K562 (cell line): Measurements from ENCODE around the gene ITPA.

ENCODE experiments used
- EGR1 ChIP-seq: fragments of 450-650 bp; conservative IDR thresholded peaks from 2 replicates; pipeline ENCODE4 v1.6.1; 2017; ENCODE audit warnings: mild to moderate bottlenecking
- ETV6 ChIP-seq, 3 experiments: fragments of 150-350 bp in 1 of 3; sonication (generic) in 1 of 3; formaldehyde crosslinking in 1 of 3; IDR thresholded peaks; 2 replicates each; pipeline versions ENCODE4 v1.6.1 to v1.8.0; 2014 to 2022; ENCODE audit warnings: borderline replicate concordance in 2 of 3, low read depth in 2 of 3, antibody characterized with exemption in 1 of 3, low read length in 1 of 3, mild to moderate bottlenecking in 1 of 3, missing genetic modification reagents in 1 of 3
- HDAC6 ChIP-seq: IDR thresholded peaks from 2 replicates; pipeline ENCODE4 v1.6.1; 2012; ENCODE audit warnings: low read depth, mild to moderate bottlenecking, control low read depth, inconsistent platforms, low read length, moderate library complexity
- MEIS2 ChIP-seq: fragments of 450-650 bp; IDR thresholded peaks from 2 replicates; pipeline ENCODE4 v1.6.1; 2014; ENCODE audit warnings: mild to moderate bottlenecking; ENCODE audit not compliant: partially characterized antibody
- MYC ChIP-seq, 2 experiments: fragments of 250-450 bp in 1 of 2; sonication (Bioruptor Pico) in 1 of 2; IDR thresholded peaks; 2 replicates each; pipeline versions ENCODE4 v1.5.1 to v1.6.1; 2012 to 2021; ENCODE audit warnings: low read depth in 2 of 2, borderline replicate concordance in 1 of 2, improper control_type of control experiment in 1 of 2, low read length in 1 of 2, mild to moderate bottlenecking in 1 of 2, moderate library complexity in 1 of 2
- NFATC3 ChIP-seq: fragments of 450-650 bp; IDR thresholded peaks from 2 replicates; pipeline ENCODE4 v1.6.1; 2017; ENCODE audit warnings: mild to moderate bottlenecking
- NR4A1 ChIP-seq, 2 experiments: fragments of 250-450 bp in 1 of 2; fragments of 450-650 bp in 1 of 2; sonication (Bioruptor Pico) in 1 of 2; IDR thresholded peaks; 2 replicates each; pipeline versions ENCODE4 v1.4.0 to v1.6.1; 2016 to 2020; ENCODE audit warnings: mild to moderate bottlenecking in 2 of 2, missing compliant biosample characterization in 1 of 2, missing genetic modification characterization in 1 of 2, moderate library complexity in 1 of 2
- POLR2AphosphoS5 ChIP-seq: IDR thresholded peaks from 2 replicates; pipeline ENCODE4 v1.6.1; 2011; ENCODE audit warnings: mild to moderate bottlenecking, low read depth, low read length, moderate library complexity; ENCODE audit not compliant: control insufficient read depth, insufficient read depth
- SIN3A ChIP-seq, 2 experiments: fragments of 150-350 bp in 1 of 2; IDR thresholded peaks; 2 replicates each; pipeline ENCODE4 v1.6.1; 2011 to 2016; ENCODE audit warnings: borderline replicate concordance in 2 of 2, low read depth in 2 of 2, low read length in 2 of 2, mild to moderate bottlenecking in 2 of 2, moderate library complexity in 2 of 2; ENCODE audit not compliant: control insufficient read depth in 1 of 2
- YY1 ChIP-seq, 3 experiments: IDR thresholded peaks; 2 replicates each; pipeline ENCODE4 v1.6.1; 2011; ENCODE audit warnings: low read length in 2 of 3, mild to moderate bottlenecking in 2 of 3, moderate library complexity in 2 of 3, borderline replicate concordance in 1 of 3, control low read depth in 1 of 3, low read depth in 1 of 3; ENCODE audit not compliant: insufficient read depth in 3 of 3, insufficient replicate concordance in 2 of 3, control insufficient read depth in 1 of 3, insufficient read length in 1 of 3; ENCODE audit errors: extremely low read depth in 1 of 3
- TF ChIP-seq, protein P1 (sequence below), 3 experiments: IDR thresholded peaks in 2 of 3; conservative IDR thresholded peaks in 1 of 3; 2 replicates each; pipeline ENCODE4 v1.5.1; 2011 to 2012; ENCODE audit warnings: low read length in 3 of 3, mild to moderate bottlenecking in 3 of 3, control low read depth in 2 of 3, improper control_type of control experiment in 1 of 3, inconsistent platforms in 1 of 3, low read depth in 1 of 3, mixed read lengths in 1 of 3, moderate library complexity in 1 of 3; ENCODE audit not compliant: insufficient read depth in 2 of 3
- TF ChIP-seq, protein P2 (sequence below): sonication (generic); formaldehyde crosslinking; IDR thresholded peaks from 2 replicates; pipeline ENCODE4 v1.9.0; 2022; ENCODE audit warnings: mild to moderate bottlenecking, missing genetic modification reagents
- TF ChIP-seq, protein P3 (sequence below): fragments of 450-650 bp; conservative IDR thresholded peaks from 2 replicates; pipeline ENCODE4 v1.6.1; 2016; ENCODE audit warnings: missing genetic modification characterization, low read depth, mild to moderate bottlenecking, control low read depth, missing compliant biosample characterization

DNA sequence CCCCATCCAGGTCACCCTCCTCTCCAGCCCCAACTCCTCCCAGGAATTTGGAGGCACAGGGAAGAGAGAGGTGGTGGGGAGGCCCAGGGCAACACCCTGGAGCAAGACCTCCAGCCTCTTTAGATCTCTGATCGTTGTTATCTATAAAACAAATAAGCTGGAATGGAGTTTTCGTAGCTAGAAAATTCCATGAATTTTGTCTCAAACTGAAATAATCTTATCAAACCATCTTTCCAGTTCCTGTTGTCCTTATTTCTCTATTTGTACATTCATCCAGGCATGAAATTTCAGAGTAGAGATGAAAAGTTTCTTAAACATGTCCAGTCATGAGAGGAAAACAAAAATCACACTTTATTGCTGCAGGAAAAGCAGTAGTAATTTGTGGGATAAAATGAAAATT, 35.9 kb downstream of the ITPA start:
- TF ChIP-seq YY1 (IDR thresholded peaks at IDR 0.05; ENCODE audit: borderline replicate concordance in 1 of 3, control insufficient read depth in 1 of 3, extremely low read depth in 1 of 3, insufficient read depth in 3 of 3, insufficient read length in 1 of 3, insufficient replicate concordance in 2 of 3, low read depth in 1 of 3, low read length in 2 of 3) (no peak), NFATC3 (no peak), ETV6 (IDR thresholded peaks at IDR 0.05; ENCODE audit: borderline replicate concordance in 1 of 2, low read depth in 2 of 2, low read length in 1 of 2) (no peak), ETV6 (CRISPR knock-in tag; IDR thresholded peaks at IDR 0.05; ENCODE audit: borderline replicate concordance) (no peak), HDAC6 (no peak), SIN3A (IDR thresholded peaks at IDR 0.05; ENCODE audit: borderline replicate concordance in 2 of 2, control insufficient read depth in 1 of 2, low read depth in 2 of 2, low read length in 2 of 2) (no peak), NR4A1 (CRISPR knock-in tag; IDR thresholded peaks at IDR 0.05) (no peak), NR4A1 (tag; IDR thresholded peaks at IDR 0.05) (no peak), MYC (IDR thresholded peaks at IDR 0.05; ENCODE audit: low read depth, low read length) (no peak), MYC (CRISPR knock-in tag; IDR thresholded peaks at IDR 0.05; ENCODE audit: borderline replicate concordance, low read depth) (no peak), POLR2AphosphoS5 (no peak), EGR1 (no peak), MEIS2 (no peak)
- TF ChIP-seq, protein P1, sequence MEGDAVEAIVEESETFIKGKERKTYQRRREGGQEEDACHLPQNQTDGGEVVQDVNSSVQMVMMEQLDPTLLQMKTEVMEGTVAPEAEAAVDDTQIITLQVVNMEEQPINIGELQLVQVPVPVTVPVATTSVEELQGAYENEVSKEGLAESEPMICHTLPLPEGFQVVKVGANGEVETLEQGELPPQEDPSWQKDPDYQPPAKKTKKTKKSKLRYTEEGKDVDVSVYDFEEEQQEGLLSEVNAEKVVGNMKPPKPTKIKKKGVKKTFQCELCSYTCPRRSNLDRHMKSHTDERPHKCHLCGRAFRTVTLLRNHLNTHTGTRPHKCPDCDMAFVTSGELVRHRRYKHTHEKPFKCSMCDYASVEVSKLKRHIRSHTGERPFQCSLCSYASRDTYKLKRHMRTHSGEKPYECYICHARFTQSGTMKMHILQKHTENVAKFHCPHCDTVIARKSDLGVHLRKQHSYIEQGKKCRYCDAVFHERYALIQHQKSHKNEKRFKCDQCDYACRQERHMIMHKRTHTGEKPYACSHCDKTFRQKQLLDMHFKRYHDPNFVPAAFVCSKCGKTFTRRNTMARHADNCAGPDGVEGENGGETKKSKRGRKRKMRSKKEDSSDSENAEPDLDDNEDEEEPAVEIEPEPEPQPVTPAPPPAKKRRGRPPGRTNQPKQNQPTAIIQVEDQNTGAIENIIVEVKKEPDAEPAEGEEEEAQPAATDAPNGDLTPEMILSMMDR (IDR thresholded peaks at IDR 0.05 in 2 of 3, conservative IDR thresholded peaks at IDR 0.05 in 1 of 3; ENCODE audit: insufficient read depth in 2 of 3, low read depth in 1 of 3, low read length in 3 of 3): no peak
- TF ChIP-seq, protein P2, sequence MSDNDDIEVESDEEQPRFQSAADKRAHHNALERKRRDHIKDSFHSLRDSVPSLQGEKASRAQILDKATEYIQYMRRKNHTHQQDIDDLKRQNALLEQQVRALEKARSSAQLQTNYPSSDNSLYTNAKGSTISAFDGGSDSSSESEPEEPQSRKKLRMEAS: no peak
- TF ChIP-seq, protein P3, sequence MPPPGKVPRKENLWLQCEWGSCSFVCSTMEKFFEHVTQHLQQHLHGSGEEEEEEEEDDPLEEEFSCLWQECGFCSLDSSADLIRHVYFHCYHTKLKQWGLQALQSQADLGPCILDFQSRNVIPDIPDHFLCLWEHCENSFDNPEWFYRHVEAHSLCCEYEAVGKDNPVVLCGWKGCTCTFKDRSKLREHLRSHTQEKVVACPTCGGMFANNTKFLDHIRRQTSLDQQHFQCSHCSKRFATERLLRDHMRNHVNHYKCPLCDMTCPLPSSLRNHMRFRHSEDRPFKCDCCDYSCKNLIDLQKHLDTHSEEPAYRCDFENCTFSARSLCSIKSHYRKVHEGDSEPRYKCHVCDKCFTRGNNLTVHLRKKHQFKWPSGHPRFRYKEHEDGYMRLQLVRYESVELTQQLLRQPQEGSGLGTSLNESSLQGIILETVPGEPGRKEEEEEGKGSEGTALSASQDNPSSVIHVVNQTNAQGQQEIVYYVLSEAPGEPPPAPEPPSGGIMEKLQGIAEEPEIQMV (tag): no peak
